ENCODE measurements around the gene CTSZ.

- TF ChIP-seq CTCF (IDR thresholded peaks at IDR 0.05): no peak
- no peak for TF ChIP-seq EP300 (IDR thresholded peaks at IDR 0.05)
- TF ChIP-seq POLR2A (IDR thresholded peaks at IDR 0.05): no peak
Measured at GRCh38 chr20:58985656-58986055, 21.4 kb downstream of the CTSZ start.
